ENCODE measurements around the gene NEK3. TPM values are rescaled to one million over a fixed set of nuclear protein-coding genes. Genes with fewer than 3 reads are reported as not detected.

NEK3 gene
- total RNA-seq, 2 experiments from 2014 or later: 10.5 to 12.0 TPM

GRCh38 chr13:52141299-52141698 is 18.1 kb downstream of the NEK3 start:
- ChIA-PET POLR2A (no interaction called here), CTCF (interaction anchor here (1.5 kb wide), 1 partner anchor 13 kb away, joined by 9 read pairs; the partner anchor contains the start of gene NEK5)
- Mint-ChIP-seq H3K9me3 (ENCODE audit: low read depth) (no peaks in the 10 kb centered on the region), H3K27ac (no peak overlapping the region), H3K4me3 (no peak overlapping the region), H3K4me1 (peaks cover 2% of the 10 kb centered on the region), H3K36me3 (ENCODE audit: low read depth) (peaks cover 6% of the 10 kb centered on the region), H3K27me3 (no peaks in the 10 kb centered on the region)
- intact Hi-C loops (cut with DNase I, micrococcal nuclease): no loop called here
- DNase-seq (no peak), ATAC-seq (no peak)

- ChIA-PET POLR2A (no interaction called here), CTCF (no interaction called here)
- H3K4me3 Mint-ChIP-seq: no peak overlapping the region
- intact Hi-C loops (cut with DNase I, micrococcal nuclease): no loop called here
- H3K4me1 Mint-ChIP-seq: peaks cover 2% of the 10 kb centered on the region
- no peaks in the 10 kb centered on the region for H3K9me3 Mint-ChIP-seq (ENCODE audit: low read depth)
- no peak overlapping the region for H3K27ac Mint-ChIP-seq
- ATAC-seq (no peak), DNase-seq (no peak)
- H3K36me3 Mint-ChIP-seq (ENCODE audit: low read depth): peaks cover 17% of the 10 kb centered on the region
- H3K27me3 Mint-ChIP-seq: no peaks in the 10 kb centered on the region
These were observed 21.9 kb downstream of the NEK3 start for GRCh38 chr13:52137489-52137888.

- Mint-ChIP-seq H3K27me3 (no peaks in the 10 kb centered on the region), H3K27ac (no peak overlapping the region), H3K4me3 (no peak overlapping the region), H3K4me1 (peaks cover 2% of the 10 kb centered on the region), H3K36me3 (ENCODE audit: low read depth) (peaks cover 22% of the 10 kb centered on the region), H3K9me3 (ENCODE audit: low read depth) (no peaks in the 10 kb centered on the region)
- intact Hi-C loops (cut with DNase I, micrococcal nuclease): no loop called here
- ChIA-PET CTCF (no interaction called here), POLR2A (no interaction called here)
- DNase-seq (no peak), ATAC-seq (no peak)
These were observed 22.6 kb downstream of the NEK3 start for GRCh38 chr13:52136763-52137162.

GRCh38 chr13:52130641-52131040 is 28.8 kb downstream of the NEK3 start:
- POLR2A ChIA-PET: no interaction called here
- peaks cover 6% of the 10 kb centered on the region for H3K27me3 Mint-ChIP-seq

GRCh38 chr13:52128714-52129700 is 30.4 kb downstream of the NEK3 start, which contains the start of gene NEK5:
Gene NEK5 (minus strand): TSS chr13:52129073. CDS start chr13:52127482, 1,591 bp downstream.
- Mint-ChIP-seq H3K27me3 (peaks cover 6% of the 10 kb centered on the region), H3K36me3 (ENCODE audit: low read depth) (peaks cover 19% of the 10 kb centered on the region), H3K27ac (peak within 1 kb of the TSS; percentile 34), H3K4me1 (peaks cover 21% of the 10 kb centered on the region), H3K4me3 (peak within 1 kb of the TSS; percentile 77), H3K9me3 (ENCODE audit: low read depth) (no peaks in the 10 kb centered on the region)
- intact Hi-C loops (cut with DNase I, micrococcal nuclease): loop anchor here in 1 of 2 experiments (1.0 to 5.0 kb wide), 5 partner anchors 30 to 1002 kb away; partner anchors contain the start of genes INTS6, NEK3 and VPS36
- ATAC-seq: peak; percentile 82
- CTCF ChIA-PET: interaction anchor here (0.6 to 2.7 kb wide), 10 partner anchors 12 to 389 kb away, joined by 3 to 9 read pairs (median 4); no protein-coding TSS in a partner anchor
- POLR2A ChIA-PET: no interaction called here
- peak; percentile 76 for DNase-seq

More at GRCh38 chr13:52130641-52131040, 28.8 kb downstream of the NEK3 start:
- peaks cover 21% of the 10 kb centered on the region for H3K4me1 Mint-ChIP-seq
- CTCF ChIA-PET: interaction anchor here (0.6 to 1.5 kb wide), 5 partner anchors 30 to 880 kb away, joined by 3 to 4 read pairs (median 3); partner anchors contain the start of gene ALG11
- H3K27ac Mint-ChIP-seq: no peak overlapping the region
- no peaks in the 10 kb centered on the region for H3K9me3 Mint-ChIP-seq (ENCODE audit: low read depth)
- no peak for DNase-seq
- no peak for ATAC-seq
- no peak overlapping the region for H3K4me3 Mint-ChIP-seq
- peaks cover 25% of the 10 kb centered on the region for H3K36me3 Mint-ChIP-seq (ENCODE audit: low read depth)
- intact Hi-C loops (cut with DNase I, micrococcal nuclease): no loop called here

- Mint-ChIP-seq H3K4me3 (peak overlapping the region; percentile 77), H3K4me1 (peaks cover 21% of the 10 kb centered on the region), H3K27me3 (peaks cover 6% of the 10 kb centered on the region), H3K36me3 (ENCODE audit: low read depth) (peaks cover 17% of the 10 kb centered on the region), H3K9me3 (ENCODE audit: low read depth) (no peaks in the 10 kb centered on the region), H3K27ac (peak overlapping the region; percentile 34)
- intact Hi-C loops (cut with DNase I, micrococcal nuclease): loop anchor here (1.0 to 5.0 kb wide), 12 partner anchors 31 to 1001 kb away; partner anchors contain the start of genes ALG11 (in 1 of the 2), FAM124A (in 1 of the 2), INTS6 (in 1 of the 2) and NEK3 (in 1 of the 2)
- peak; percentile 76 for ATAC-seq
- DNase-seq: peak; percentile 67
- POLR2A ChIA-PET: no interaction called here
- CTCF ChIA-PET: interaction anchor here (0.6 to 2.7 kb wide), 43 partner anchors 9 to 1002 kb away, joined by 3 to 21 read pairs (median 4); partner anchors contain the start of gene ALG11
These were observed 31.4 kb downstream of the NEK3 start for GRCh38 chr13:52127783-52128702.

GRCh38 chr13:52127378-52127777 is 32.0 kb downstream of the NEK3 start:
- Mint-ChIP-seq H3K27me3 (peaks cover 6% of the 10 kb centered on the region), H3K27ac (no peak overlapping the region), H3K9me3 (ENCODE audit: low read depth) (no peaks in the 10 kb centered on the region), H3K4me1 (peaks cover 21% of the 10 kb centered on the region), H3K36me3 (ENCODE audit: low read depth) (peaks cover 13% of the 10 kb centered on the region), H3K4me3 (no peak overlapping the region)
- DNase-seq (no peak), ATAC-seq (peak; percentile 59)
- intact Hi-C loops (cut with DNase I, micrococcal nuclease): loop anchor here (1.0 to 5.0 kb wide), 9 partner anchors 56 to 1000 kb away; partner anchors contain the start of genes ALG11 (in 1 of the 2), FAM124A (in 1 of the 2), INTS6 (in 1 of the 2) and TMEM272 (in 1 of the 2)
- CTCF ChIA-PET: interaction anchor here (0.6 to 2.7 kb wide), 38 partner anchors 8 to 1001 kb away, joined by 3 to 21 read pairs (median 4); no protein-coding TSS in a partner anchor
- POLR2A ChIA-PET: no interaction called here

GRCh38 chr13:52125547-52125946 is 33.9 kb downstream of the NEK3 start:
- Mint-ChIP-seq H3K36me3 (ENCODE audit: low read depth) (no peaks in the 10 kb centered on the region), H3K9me3 (ENCODE audit: low read depth) (no peaks in the 10 kb centered on the region), H3K27ac (no peak overlapping the region), H3K4me3 (no peak overlapping the region), H3K27me3 (peaks cover 6% of the 10 kb centered on the region), H3K4me1 (peaks cover 21% of the 10 kb centered on the region)
- DNase-seq (no peak), ATAC-seq (no peak)
- CTCF ChIA-PET: interaction anchor here (0.6 to 2.7 kb wide), 4 partner anchors 186 to 230 kb away, joined by 3 to 16 read pairs (median 4); no protein-coding TSS in a partner anchor
- intact Hi-C loops (cut with DNase I, micrococcal nuclease): loop anchor here in 1 of 2 experiments (5.0 kb wide), 2 partner anchors 673 to 998 kb away; partner anchors contain the start of gene INTS6
- POLR2A ChIA-PET: no interaction called here

GRCh38 chr13:52118595-52118994 is 40.8 kb downstream of the NEK3 start:
- H3K36me3 Mint-ChIP-seq (ENCODE audit: low read depth): no peaks in the 10 kb centered on the region
- H3K4me3 Mint-ChIP-seq: no peak overlapping the region
- DNase-seq (no peak), ATAC-seq (no peak)
- CTCF ChIA-PET: no interaction called here
- H3K9me3 Mint-ChIP-seq (ENCODE audit: low read depth): no peaks in the 10 kb centered on the region
- intact Hi-C loops (cut with DNase I, micrococcal nuclease): no loop called here
- no peaks in the 10 kb centered on the region for H3K4me1 Mint-ChIP-seq
- H3K27me3 Mint-ChIP-seq: peaks cover 5% of the 10 kb centered on the region
- no peak overlapping the region for H3K27ac Mint-ChIP-seq
- POLR2A ChIA-PET: no interaction called here

- Mint-ChIP-seq H3K36me3 (ENCODE audit: low read depth) (no peaks in the 10 kb centered on the region), H3K9me3 (ENCODE audit: low read depth) (no peaks in the 10 kb centered on the region), H3K27ac (no peak overlapping the region), H3K4me3 (no peak overlapping the region), H3K4me1 (no peaks in the 10 kb centered on the region), H3K27me3 (peaks cover 5% of the 10 kb centered on the region)
- CTCF ChIA-PET: interaction anchor here (0.6 kb wide), 1 partner anchor 9 kb away, joined by 3 read pairs; no protein-coding TSS in a partner anchor
- intact Hi-C loops (cut with DNase I, micrococcal nuclease): no loop called here
- POLR2A ChIA-PET: no interaction called here
- no peak for ATAC-seq
- DNase-seq: no peak
These were observed 41.3 kb downstream of the NEK3 start for GRCh38 chr13:52118095-52118494.

Data from activated CD4-positive, alpha-beta T cell treated with anti-CD3 and anti-CD28 coated beads for 36 hours (primary cell).